H1 (cell line): ENCODE data around the gene RNF111. TPM values are rescaled to one million over a fixed set of nuclear protein-coding genes. Genes with fewer than 3 reads are reported as not detected.

Experiments
- CTCF ChIA-PET: fragments of 300-600 bp; sonication (Branson Sonifier 250); formaldehyde crosslinking; loops from one replicate; lab custom pipeline; 2021; ENCODE audit not compliant: partially characterized antibody; lab: Charles Lee
- POLR2A ChIA-PET: fragments of 300-600 bp; sonication (Branson Sonifier 250); formaldehyde crosslinking; loops from one replicate; lab custom pipeline; 2021; ENCODE audit warnings: inconsistent platforms; ENCODE audit not compliant: partially characterized antibody; lab: Charles Lee
- DNase-seq, 2 experiments: peaks; one replicate each; pipeline versions ENCODE4 v3.0.0 to v3.0.0-alpha.2; 2010 to 2022; ENCODE audit warnings: low spot score in 2 of 2, low read depth in 1 of 2, mixed read lengths in 1 of 2
- FAIRE-seq: peaks from 2 replicates; lab custom pipeline; 2011; peaks lifted over from hg19 to GRCh38; lab: Jason Lieb, UNC
- H2AFZ ChIP-seq: 2 replicates; pipeline ENCODE4 v1.8.1; 2012; ENCODE audit warnings: low read length, inconsistent platforms
- H2AK5ac ChIP-seq: 2 replicates; pipeline ENCODE4 v1.6.1; 2013; ENCODE audit warnings: low read depth, low read length
- H2BK120ac ChIP-seq: replicated peaks from 2 replicates; pipeline ENCODE3; 2013; ENCODE audit warnings: low read depth, low read length, inconsistent platforms
- H2BK12ac ChIP-seq: 2 replicates; pipeline ENCODE4 v1.6.1; 2013; ENCODE audit warnings: low read depth, low read length
- H2BK15ac ChIP-seq: 2 replicates; pipeline ENCODE4 v1.6.1; 2013; ENCODE audit warnings: low read length
- H2BK20ac ChIP-seq: 2 replicates; pipeline ENCODE4 v1.6.1; 2013; ENCODE audit warnings: low read length
- H2BK5ac ChIP-seq: 2 replicates; pipeline ENCODE4 v1.6.1; 2013; ENCODE audit warnings: low read depth, low read length
- H3K14ac ChIP-seq: 2 replicates; pipeline ENCODE4 v1.6.1; 2013; ENCODE audit warnings: inconsistent platforms; ENCODE audit not compliant: insufficient read length
- H3K18ac ChIP-seq: 2 replicates; pipeline ENCODE4 v1.6.1; 2013; ENCODE audit warnings: low read length; ENCODE audit errors: extremely low read depth
- H3K23ac ChIP-seq: 2 replicates; pipeline ENCODE4 v1.6.1; 2013; ENCODE audit warnings: inconsistent platforms; ENCODE audit not compliant: insufficient read length
- H3K23me2 ChIP-seq: 2 replicates; pipeline ENCODE4 v1.6.1; 2013; ENCODE audit warnings: low read depth, low read length
- H3K27ac ChIP-seq: 2 replicates; pipeline ENCODE4 v1.6.1; 2011; ENCODE audit warnings: low read depth, low read length, inconsistent platforms
- H3K27me3 ChIP-seq, 4 experiments: replicated peaks in 1 of 4; 1 replicate in 1 of 4; 2 replicates in 3 of 4; pipeline versions ENCODE4 v1.6.1 to v1.8.1; 2011 to 2013; ENCODE audit warnings: low read length in 3 of 4, mild to moderate bottlenecking in 3 of 4, inconsistent platforms in 2 of 4, mixed read lengths in 2 of 4, moderate library complexity in 1 of 4; ENCODE audit not compliant: control insufficient read depth in 3 of 4, insufficient read depth in 3 of 4; ENCODE audit errors: extremely low read depth in 1 of 4
- H3K36me3 ChIP-seq, 4 experiments: 2 replicates each; pipeline versions ENCODE4 v1.6.1 to v1.8.1; 2011 to 2013; ENCODE audit warnings: mild to moderate bottlenecking in 4 of 4, low read length in 3 of 4, moderate library complexity in 2 of 4, control low read depth in 1 of 4, inconsistent platforms in 1 of 4; ENCODE audit not compliant: insufficient read depth in 4 of 4, control insufficient read depth in 2 of 4
- H3K4ac ChIP-seq: replicated peaks from 2 replicates; pipeline ENCODE3; 2013; ENCODE audit warnings: low read length, low read depth, mixed read lengths, inconsistent platforms; ENCODE audit not compliant: insufficient read length
- H3K4me1 ChIP-seq, 4 experiments: replicated peaks in 1 of 4; 1 replicate in 1 of 4; 2 replicates in 3 of 4; pipeline versions ENCODE4 v1.6.1 to v1.8.1; 2011 to 2013; ENCODE audit warnings: low read length in 3 of 4, inconsistent platforms in 2 of 4, mixed read lengths in 1 of 4; ENCODE audit not compliant: insufficient read depth in 4 of 4, control insufficient read depth in 3 of 4
- H3K4me2 ChIP-seq, 2 experiments: 2 replicates each; pipeline versions ENCODE4 v1.6.1 to v1.8.1; 2011 to 2013; ENCODE audit warnings: low read depth in 2 of 2, low read length in 2 of 2, control low read depth in 1 of 2, inconsistent platforms in 1 of 2, mild to moderate bottlenecking in 1 of 2; ENCODE audit not compliant: insufficient read depth in 1 of 2
- H3K4me3 ChIP-seq, 4 experiments: fragments of 200-600, 300-600 bp in 1 of 4; sonication (generic), shearing (Covaris generic), sonication (Bioruptor Twin) in 1 of 4; 2 replicates each; pipeline versions ENCODE4 v1.5.1 to v1.8.1; 2011 to 2016; ENCODE audit warnings: low read length in 4 of 4, low read depth in 3 of 4, control low read depth in 2 of 4, inconsistent platforms in 2 of 4, mild to moderate bottlenecking in 2 of 4, mixed read lengths in 1 of 4, moderate library complexity in 1 of 4; ENCODE audit not compliant: insufficient read depth in 2 of 4; ENCODE audit errors: extremely low read depth in 1 of 4
- H3K56ac ChIP-seq: replicated peaks from 2 replicates; pipeline ENCODE3; 2013; ENCODE audit warnings: low read depth, mild to moderate bottlenecking, mixed read lengths, low read length, inconsistent platforms; ENCODE audit not compliant: insufficient read length
- H3K79me1 ChIP-seq: 2 replicates; pipeline ENCODE4 v1.6.1; 2013; ENCODE audit warnings: low read depth, low read length, control low read depth
- H3K79me2 ChIP-seq, 2 experiments: 2 replicates each; pipeline versions ENCODE4 v1.6.1 to v1.8.1; 2012 to 2013; ENCODE audit warnings: low read length in 2 of 2, mild to moderate bottlenecking in 2 of 2, inconsistent platforms in 1 of 2; ENCODE audit not compliant: insufficient read depth in 2 of 2, control insufficient read depth in 1 of 2
- H3K9ac ChIP-seq, 4 experiments: replicated peaks in 1 of 4; 1 replicate in 1 of 4; 2 replicates in 3 of 4; pipeline versions ENCODE4 v1.6.1 to v1.8.1; 2011 to 2013; ENCODE audit warnings: low read depth in 3 of 4, low read length in 3 of 4, control low read depth in 2 of 4, mild to moderate bottlenecking in 2 of 4, moderate library complexity in 2 of 4, inconsistent platforms in 1 of 4; ENCODE audit errors: extremely low read depth in 1 of 4
- H3K9me3 ChIP-seq, 2 experiments: 2 replicates each; pipeline versions ENCODE4 v1.6.1 to v1.8.1; 2012 to 2013; ENCODE audit warnings: mild to moderate bottlenecking in 2 of 2, moderate library complexity in 2 of 2, control low read depth in 1 of 2, inconsistent platforms in 1 of 2, low read depth in 1 of 2, low read length in 1 of 2, mixed read lengths in 1 of 2; ENCODE audit not compliant: insufficient read depth in 2 of 2
- H4K20me1 ChIP-seq, 2 experiments: replicated peaks in 1 of 2; 2 replicates each; pipeline versions ENCODE3 to v1.8.1; 2011 to 2013; ENCODE audit warnings: inconsistent platforms in 2 of 2, low read length in 2 of 2, mild to moderate bottlenecking in 1 of 2; ENCODE audit not compliant: insufficient read depth in 2 of 2, control insufficient read depth in 1 of 2
- H4K5ac ChIP-seq: 2 replicates; pipeline ENCODE4 v1.6.1; 2013; ENCODE audit warnings: low read length, low read depth, mixed read lengths, inconsistent platforms; ENCODE audit not compliant: insufficient read length
- H4K8ac ChIP-seq: 2 replicates; pipeline ENCODE4 v1.8.0; 2013; ENCODE audit warnings: mild to moderate bottlenecking, moderate library complexity, low read length, inconsistent platforms; ENCODE audit not compliant: insufficient read depth; ENCODE audit errors: extremely low read depth
- H4K91ac ChIP-seq: replicated peaks from 2 replicates; pipeline ENCODE3; 2013; ENCODE audit warnings: low read length, mixed read lengths, inconsistent platforms; ENCODE audit not compliant: insufficient read length
- ASH2L ChIP-seq: fragments of 200-600, 300-600 bp; sonication (generic); IDR thresholded peaks from one replicate; pipeline ENCODE4 v1.7.1; 2017; ENCODE audit warnings: low read length
- CREB1 ChIP-seq: IDR thresholded peaks from 2 replicates; pipeline ENCODE4 v1.6.1; 2012; ENCODE audit warnings: inconsistent platforms
- E2F6 ChIP-seq: IDR thresholded peaks from 2 replicates; pipeline ENCODE4 v1.6.1; 2012; ENCODE audit warnings: inconsistent platforms
- HDAC2 ChIP-seq, 2 experiments: fragments of 300-600 bp in 1 of 2; sonication (generic) in 1 of 2; IDR thresholded peaks; 2 replicates each; pipeline ENCODE4 v1.6.1; 2011 to 2012; ENCODE audit warnings: low read depth in 2 of 2, low read length in 2 of 2, mild to moderate bottlenecking in 2 of 2, moderate library complexity in 2 of 2, borderline replicate concordance in 1 of 2, inconsistent platforms in 1 of 2
- JUND ChIP-seq: IDR thresholded peaks from 2 replicates; pipeline ENCODE4 v1.6.1; 2011; ENCODE audit warnings: mild to moderate bottlenecking, improper control_type of control experiment, low read length
- KDM1A ChIP-seq: fragments of 200-600, 300-600 bp; sonication (generic); IDR thresholded peaks from 2 replicates; pipeline ENCODE4 v1.7.1; 2016; ENCODE audit warnings: mild to moderate bottlenecking, low read length, borderline replicate concordance
- KDM5A ChIP-seq: fragments of 200-600 bp; IDR thresholded peaks from 2 replicates; pipeline ENCODE4 v1.7.1; 2012; ENCODE audit warnings: mild to moderate bottlenecking, low read length, inconsistent platforms, mixed read lengths
- NANOG ChIP-seq: IDR thresholded peaks from 2 replicates; pipeline ENCODE4 v1.6.1; 2011; ENCODE audit warnings: low read length, low read depth, mild to moderate bottlenecking, inconsistent platforms; ENCODE audit not compliant: insufficient read depth, poor library complexity, severe bottlenecking
- NRF1 ChIP-seq: IDR thresholded peaks from 2 replicates; pipeline ENCODE4 v1.6.1; 2011; ENCODE audit warnings: mild to moderate bottlenecking, low read depth, low read length, improper control_type of control experiment
- RXRA ChIP-seq: IDR thresholded peaks from 2 replicates; pipeline ENCODE4 v1.6.1; 2011; ENCODE audit warnings: low read depth, mild to moderate bottlenecking, low read length, moderate library complexity; ENCODE audit not compliant: insufficient read depth
- SAP30 ChIP-seq: fragments of 300-600 bp; sonication (generic); IDR thresholded peaks from 2 replicates; pipeline ENCODE4 v1.7.1; 2012; ENCODE audit warnings: low read length, moderate library complexity, mild to moderate bottlenecking, inconsistent platforms; ENCODE audit not compliant: insufficient read depth, insufficient replicate concordance
- SIRT6 ChIP-seq: IDR thresholded peaks from one replicate; pipeline ENCODE4 v1.7.1; 2012; ENCODE audit warnings: low read length, inconsistent platforms
- TEAD4 ChIP-seq: IDR thresholded peaks from 2 replicates; pipeline ENCODE4 v1.6.1; 2012; ENCODE audit warnings: low read depth, low read length, inconsistent platforms, mixed read lengths
- ZNF274 ChIP-seq: IDR thresholded peaks from 2 replicates; pipeline ENCODE4 v1.7.0; 2012; ENCODE audit warnings: low read length, borderline replicate concordance; ENCODE audit errors: extremely low read depth
- WGBS, 2 experiments: shearing (Covaris generic) in 1 of 2; methylation state at CpG; one replicate each; pipeline versions ENCODE4 v1.1.6 to v1.1.7; 2013 to 2015; ENCODE audit warnings: low lambda C conversion rate in 2 of 2, mixed read lengths in 2 of 2, inconsistent platforms in 1 of 2, low coverage in 1 of 2, missing lambda C conversion rate in 1 of 2; ENCODE audit not compliant: insufficient replicate concordance in 2 of 2, insufficient coverage in 1 of 2, insufficient read length in 1 of 2; ENCODE audit errors: extremely low coverage in 1 of 2, missing lambda C conversion rate in 1 of 2; 5-methylcytosine and 5-hydroxymethylcytosine counted together
- polyA plus RNA-seq, 7 experiments: library from polyadenylated mRNA; depleted of rRNA in 3 of 7; stranded (reverse) in 5 of 7; unstranded in 2 of 7; fragments of >200 nt in 5 of 7; fragments of 200-250 nt in 2 of 7; gene quantifications; 1 replicate in 5 of 7; 2 replicates in 1 of 7; 4 replicates in 1 of 7; pipeline versions ENCODE4 v1.2.1 to v1.2.3, GENCODE V29; 2011 to 2013; ENCODE audit warnings: missing spikeins in 2 of 7, mixed read lengths in 2 of 7
- total RNA-seq: library from RNA; stranded (reverse); fragmentation: NEBNext Ultra II Directional; extraction: Animal tissue kit (Norgen Biotek cat#: 25700); gene quantifications from 2 replicates; pipeline ENCODE4 v1.2.1, GENCODE V29; 2021

Gene RNF111
- total and polyA plus RNA-seq, 2 of the 8 experiments (the other 6 are each of a cell fraction or from before 2014, with no cell fraction given): 18.5 to 26.6 TPM

- Histone ChIP-seq H3K9ac (no peak overlapping the region), H3K9me3 (no peaks in the 10 kb centered on the region), H2BK5ac (no peak overlapping the region), H3K79me1 (no peaks in the 10 kb centered on the region), H3K4me2 (no peak overlapping the region), H2AFZ (no peak overlapping the region), H2BK12ac (no peak overlapping the region), H4K91ac (no peak overlapping the region), H3K56ac (no peak overlapping the region), H4K8ac (no peak overlapping the region), H3K14ac (no peak overlapping the region), H4K20me1 (no peaks in the 10 kb centered on the region), H3K23ac (no peak overlapping the region), H4K5ac (no peak overlapping the region), H2AK5ac (no peak overlapping the region), H3K4ac (no peak overlapping the region), H3K18ac (no peak overlapping the region), H2BK20ac (no peak overlapping the region), H3K36me3 (no peaks in the 10 kb centered on the region), H3K27me3 (no peaks in the 10 kb centered on the region), H2BK15ac (no peak overlapping the region), H3K79me2 (no peaks in the 10 kb centered on the region), H3K27ac (no peak overlapping the region), H3K4me3 (no peak overlapping the region), H2BK120ac (no peak overlapping the region), H3K4me1 (no peaks in the 10 kb centered on the region), H3K23me2 (no peaks in the 10 kb centered on the region)
- CTCF ChIA-PET: interaction anchor here (0.8 to 1.8 kb wide), 3 partner anchors 8 to 535 kb away, joined by 3 to 5 read pairs (median 4); no protein-coding TSS in a partner anchor
- 79% methylated on average over 3 of the region's 3 CpGs; no CpG with 5 or more reads in 1 of the 2 experiments for WGBS, 2 experiments
- POLR2A ChIA-PET: no interaction called here
- FAIRE-seq (no peak), DNase-seq (no peak)
- TF ChIP-seq HDAC2 (IDR thresholded peaks at IDR 0.05; ENCODE audit: borderline replicate concordance in 1 of 2, low read depth in 2 of 2, low read length in 2 of 2): no peak
- TF ChIP-seq E2F6: no peak
- TF ChIP-seq JUND: no peak
- TF ChIP-seq ASH2L: no peak
- TF ChIP-seq KDM5A: no peak
- no peak for TF ChIP-seq KDM1A
- TF ChIP-seq RXRA: no peak
- no peak for TF ChIP-seq SAP30
- no peak for TF ChIP-seq NANOG
- no peak for TF ChIP-seq CREB1
- TF ChIP-seq NRF1: no peak
- TF ChIP-seq SIRT6: no peak
- TF ChIP-seq ZNF274: no peak
- TF ChIP-seq TEAD4: no peak
These were observed 20.8 kb upstream of the RNF111 start for GRCh38 chr15:58966698-58967097.
